Upper lobe of left lung (tissue), 6 donors: ENCODE data around the gene DNAJC22. TPM values are rescaled to one million over a fixed set of nuclear protein-coding genes. Genes with fewer than 3 reads are reported as not detected.

ENCODE experiments used
- ATAC-seq, 2 donors: fragments of 200-7000 bp; cut with Tn5 transposase; one replicate each; pipeline ENCODE4 v1.9.1; 2022; ENCODE audit warnings: mild to moderate bottlenecking in 2 of 2, moderate library complexity in 2 of 2; ENCODE audit not compliant: low FRiP score in 2 of 2
- DNase-seq, 2 donors: peaks; one replicate each; pipeline ENCODE4 v3.0.0-alpha.2; 2019 to 2020
- H3K27ac ChIP-seq, 4 donors: fragments of 200-600 bp; sonication (generic); one replicate each; pipeline ENCODE4 v1.5.1; 2016 to 2019
- H3K27me3 ChIP-seq, 4 donors: fragments of 200-600 bp; sonication (generic); one replicate each; pipeline ENCODE4 v1.5.1; 2017 to 2019
- H3K36me3 ChIP-seq, 4 donors: fragments of 200-600 bp; sonication (generic); one replicate each; pipeline ENCODE4 v1.5.1; 2016 to 2019
- H3K4me1 ChIP-seq, 4 donors: fragments of 200-600 bp; sonication (generic); one replicate each; pipeline ENCODE4 v1.5.1; 2018 to 2019
- H3K4me3 ChIP-seq, 4 donors: fragments of 200-600 bp; sonication (generic); one replicate each; pipeline ENCODE4 v1.5.1; 2017 to 2019; ENCODE audit warnings: mild to moderate bottlenecking in 2 of 4, moderate library complexity in 1 of 4
- H3K9me3 ChIP-seq, 4 donors: fragments of 200-600 bp; sonication (generic); one replicate each; pipeline ENCODE4 v1.5.1; 2018 to 2019
- EP300 ChIP-seq, 4 donors: sonication (generic); formaldehyde crosslinking; IDR thresholded peaks; one replicate each; pipeline ENCODE4 v1.5.1; 2017; ENCODE audit warnings: antibody characterized with exemption in 4 of 4, control low read depth in 2 of 4
- POLR2A ChIP-seq, 4 donors: fragments of 450-650 bp; IDR thresholded peaks; one replicate each; pipeline ENCODE4 v1.5.1; 2016 to 2017; ENCODE audit warnings: antibody characterized with exemption in 4 of 4, mild to moderate bottlenecking in 2 of 4
- POLR2AphosphoS5 ChIP-seq, 2 donors: sonication (generic); formaldehyde crosslinking; IDR thresholded peaks; one replicate each; pipeline ENCODE4 v1.5.1; 2017; ENCODE audit warnings: antibody characterized with exemption in 2 of 2
- WGBS, 2 donors: methylation state at CpG; one replicate each; pipeline ENCODE4 v1.1.5; 2017 to 2018; 5-methylcytosine and 5-hydroxymethylcytosine counted together
- total RNA-seq, 6 donors: library from RNA; depleted of rRNA in 4 of 6; stranded (reverse); fragments of >200 nt in 4 of 6; gene quantifications; one replicate each; pipeline versions ENCODE4 v1.1.0 to v1.2.1, GENCODE V29; 2016 to 2021
- TF ChIP-seq, protein P1 (sequence below), 6 experiments: fragments of 450-650 bp in 4 of 6; fragments of 200-600 bp in 2 of 6; sonication (generic) in 2 of 6; IDR thresholded peaks; one replicate each; pipeline ENCODE4 v1.5.1; 2016 to 2019; ENCODE audit warnings: antibody characterized with exemption in 6 of 6
- donor health status: DM: no; HTN: no; CAD: no; lungs with moderate emphysema.
- donor health status: DM: no; HTN: yes; CAD: no; lungs with severe emphysema.

Gene DNAJC22
- total RNA-seq: under 1 TPM in 4 of 6 donors, not detected in 2; 0.15 to 0.59 (median 0.38) TPM

GRCh38 chr12:49346659-49347310 is at the start of gene DNAJC22:
TSS of gene DNAJC22 (plus strand) at chr12:49346888. CDS start at chr12:49348873, 1,985 bp downstream.
- Histone ChIP-seq H3K4me1 (peaks cover 54 to 59% (median 56%) of the 10 kb centered on the region in 4 donors), H3K4me3 (peak within 1 kb of the TSS in 3 of 4 donors; percentile 21 to 43 (median 41)), H3K27ac (no peak within 1 kb of the TSS), H3K36me3 (no peaks in the 10 kb centered on the region), H3K9me3 (no peaks in the 10 kb centered on the region), H3K27me3 (peaks cover 4 to 55% (median 38%) of the 10 kb centered on the region in 4 donors)
- no peak for ATAC-seq
- peak; percentile 21 to 87 for DNase-seq
- no peak for TF ChIP-seq EP300 (IDR thresholded peaks at IDR 0.05)
- no peak for TF ChIP-seq POLR2AphosphoS5 (IDR thresholded peaks at IDR 0.05)
- TF ChIP-seq, protein P1, sequence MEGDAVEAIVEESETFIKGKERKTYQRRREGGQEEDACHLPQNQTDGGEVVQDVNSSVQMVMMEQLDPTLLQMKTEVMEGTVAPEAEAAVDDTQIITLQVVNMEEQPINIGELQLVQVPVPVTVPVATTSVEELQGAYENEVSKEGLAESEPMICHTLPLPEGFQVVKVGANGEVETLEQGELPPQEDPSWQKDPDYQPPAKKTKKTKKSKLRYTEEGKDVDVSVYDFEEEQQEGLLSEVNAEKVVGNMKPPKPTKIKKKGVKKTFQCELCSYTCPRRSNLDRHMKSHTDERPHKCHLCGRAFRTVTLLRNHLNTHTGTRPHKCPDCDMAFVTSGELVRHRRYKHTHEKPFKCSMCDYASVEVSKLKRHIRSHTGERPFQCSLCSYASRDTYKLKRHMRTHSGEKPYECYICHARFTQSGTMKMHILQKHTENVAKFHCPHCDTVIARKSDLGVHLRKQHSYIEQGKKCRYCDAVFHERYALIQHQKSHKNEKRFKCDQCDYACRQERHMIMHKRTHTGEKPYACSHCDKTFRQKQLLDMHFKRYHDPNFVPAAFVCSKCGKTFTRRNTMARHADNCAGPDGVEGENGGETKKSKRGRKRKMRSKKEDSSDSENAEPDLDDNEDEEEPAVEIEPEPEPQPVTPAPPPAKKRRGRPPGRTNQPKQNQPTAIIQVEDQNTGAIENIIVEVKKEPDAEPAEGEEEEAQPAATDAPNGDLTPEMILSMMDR (IDR thresholded peaks at IDR 0.05): no peak
- TF ChIP-seq POLR2A (IDR thresholded peaks at IDR 0.05): no peak
- WGBS, 2 donors: 0 to 3% methylated on average over 18 to 33 of the region's 47 CpGs

GRCh38 chr12:49297695-49298060 is 49.0 kb upstream of the DNAJC22 start:
- no peak overlapping the region for H3K27ac ChIP-seq
- ATAC-seq (no peak), DNase-seq (no peak)
- no peaks in the 10 kb centered on the region for H3K36me3 ChIP-seq
- peaks cover 21 to 46% (median 29%) of the 10 kb centered on the region in 4 donors for H3K4me1 ChIP-seq
- WGBS, 2 donors: 29 to 32% methylated on average over 7 to 8 of the region's 8 CpGs
- TF ChIP-seq POLR2AphosphoS5 (IDR thresholded peaks at IDR 0.05): no peak
- TF ChIP-seq, protein P1 (IDR thresholded peaks at IDR 0.05): no peak
- no peak for TF ChIP-seq POLR2A (IDR thresholded peaks at IDR 0.05)
- TF ChIP-seq EP300 (IDR thresholded peaks at IDR 0.05): no peak
- peak overlapping the region in 2 of 4 donors; percentile 12 to 27 for H3K4me3 ChIP-seq
- H3K9me3 ChIP-seq: no peaks in the 10 kb centered on the region
- peaks cover 0 to 42% (median 34%) of the 10 kb centered on the region in 4 donors for H3K27me3 ChIP-seq

DNA sequence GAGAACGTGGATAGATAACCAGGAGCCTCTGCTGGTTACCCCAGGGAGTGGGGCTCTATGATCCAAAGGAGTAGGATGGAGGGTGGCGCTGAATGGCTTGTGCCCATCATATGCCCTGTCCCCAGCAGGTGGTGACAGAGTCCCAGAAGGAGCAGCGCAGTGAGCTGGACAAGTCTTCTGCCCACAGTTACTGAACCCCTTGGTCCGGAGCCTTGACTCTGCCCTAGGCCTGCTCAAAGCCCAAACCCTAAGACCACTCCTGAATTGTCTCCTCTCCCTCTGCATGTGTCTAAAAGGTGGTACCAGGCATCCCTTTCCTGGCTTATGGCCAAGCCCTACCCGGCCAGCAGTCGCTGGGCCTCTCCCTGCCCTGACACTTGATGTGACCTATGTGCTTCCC is 48.5 kb upstream of the DNAJC22 start:
- peaks cover 21 to 41% (median 25%) of the 10 kb centered on the region in 4 donors for H3K4me1 ChIP-seq

DNA sequence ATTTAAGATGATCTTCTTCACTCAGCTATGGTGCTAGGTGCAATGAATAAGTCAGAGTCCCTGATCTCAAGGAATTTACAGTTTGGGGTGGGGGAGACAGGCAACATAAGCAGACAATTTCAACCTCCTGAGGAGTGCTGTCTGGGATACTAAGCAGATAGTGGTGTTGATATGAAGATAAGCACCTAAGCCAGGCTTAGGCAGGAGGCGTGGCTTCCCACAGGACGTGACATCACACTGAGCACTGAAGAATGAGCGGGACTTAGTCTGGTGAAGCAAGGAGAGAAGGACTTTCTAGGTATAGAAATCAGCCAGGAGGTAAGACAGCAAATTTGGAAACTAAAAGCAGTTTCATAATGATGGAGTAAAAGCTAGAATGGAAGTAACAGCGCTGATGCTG is 44.9 kb upstream of the DNAJC22 start:
- peaks cover 9 to 17% (median 10%) of the 10 kb centered on the region in 4 donors for H3K4me1 ChIP-seq
- H3K36me3 ChIP-seq: no peaks in the 10 kb centered on the region
- peaks cover 0 to 21% (median 13%) of the 10 kb centered on the region in 4 donors for H3K27me3 ChIP-seq
- TF ChIP-seq, protein P1 (IDR thresholded peaks at IDR 0.05): no peak
- no peak for TF ChIP-seq POLR2A (IDR thresholded peaks at IDR 0.05)
- no peak for TF ChIP-seq EP300 (IDR thresholded peaks at IDR 0.05)
- no peak for TF ChIP-seq POLR2AphosphoS5 (IDR thresholded peaks at IDR 0.05)
- H3K27ac ChIP-seq: no peak overlapping the region
- 62 to 64% methylated on average over 4 of the region's 4 CpGs for WGBS, 2 donors
- ATAC-seq: no peak
- DNase-seq: no peak
- H3K9me3 ChIP-seq: no peaks in the 10 kb centered on the region
- no peak overlapping the region for H3K4me3 ChIP-seq

More for the DNA sequence above, 48.5 kb upstream of the DNAJC22 start:
- DNase-seq (no peak), ATAC-seq (no peak)
- Histone ChIP-seq H3K4me3 (no peak overlapping the region), H3K9me3 (no peaks in the 10 kb centered on the region), H3K27me3 (peaks cover 0 to 42% (median 34%) of the 10 kb centered on the region in 4 donors), H3K36me3 (no peaks in the 10 kb centered on the region), H3K27ac (no peak overlapping the region)
- 52 to 65% methylated on average over 6 of the region's 6 CpGs for WGBS, 2 donors
- TF ChIP-seq POLR2A (IDR thresholded peaks at IDR 0.05) (no peak), POLR2AphosphoS5 (IDR thresholded peaks at IDR 0.05) (no peak)
- TF ChIP-seq, protein P1 (IDR thresholded peaks at IDR 0.05): peak in 2 of 6 experiments; percentile 14 to 15

DNA sequence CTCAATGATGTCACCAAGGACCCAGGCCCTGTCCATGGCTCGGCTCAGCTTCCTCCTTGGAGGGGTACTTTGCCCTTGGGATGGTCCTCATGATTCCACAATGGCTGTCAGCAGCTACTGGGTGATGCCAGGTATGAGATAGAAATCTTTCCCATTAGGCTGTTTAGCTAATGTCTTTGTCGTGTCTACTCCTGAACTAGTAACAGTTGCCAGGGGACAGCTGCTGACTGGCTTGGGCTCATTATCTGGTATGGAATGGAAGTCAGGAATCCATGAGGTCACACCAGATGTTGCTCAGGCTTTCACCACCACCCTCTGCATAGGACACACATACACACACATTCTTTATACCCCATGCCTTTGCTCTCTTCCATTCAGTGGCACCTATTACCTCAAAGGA is 42.5 kb upstream of the DNAJC22 start:
- Histone ChIP-seq H3K4me3 (no peak overlapping the region), H3K27ac (no peak overlapping the region), H3K36me3 (no peaks in the 10 kb centered on the region), H3K4me1 (no peaks in the 10 kb centered on the region), H3K27me3 (no peaks in the 10 kb centered on the region), H3K9me3 (no peaks in the 10 kb centered on the region)
- 69 to 81% methylated on average over 2 of the region's 2 CpGs for WGBS, 2 donors
- DNase-seq (no peak), ATAC-seq (no peak)
- TF ChIP-seq EP300 (IDR thresholded peaks at IDR 0.05) (no peak), POLR2AphosphoS5 (IDR thresholded peaks at IDR 0.05) (no peak), POLR2A (IDR thresholded peaks at IDR 0.05) (no peak)
- TF ChIP-seq, protein P1 (IDR thresholded peaks at IDR 0.05): no peak
